CD4-positive, alpha-beta T cell treated with Interleukin-21 for 1 hour (primary cell): ENCODE measurements around the gene CBFA2T3.
"Not testable (repeated sequence)": the region's sequence is repeated elsewhere in the genome, so short reads cannot be mapped to it uniquely, and the experiment has no call there.

Experiments used
- DNase-seq: peaks from one replicate; pipeline ENCODE4 v3.0.0-alpha.2; 2020

Gene CBFA2T3

DNA sequence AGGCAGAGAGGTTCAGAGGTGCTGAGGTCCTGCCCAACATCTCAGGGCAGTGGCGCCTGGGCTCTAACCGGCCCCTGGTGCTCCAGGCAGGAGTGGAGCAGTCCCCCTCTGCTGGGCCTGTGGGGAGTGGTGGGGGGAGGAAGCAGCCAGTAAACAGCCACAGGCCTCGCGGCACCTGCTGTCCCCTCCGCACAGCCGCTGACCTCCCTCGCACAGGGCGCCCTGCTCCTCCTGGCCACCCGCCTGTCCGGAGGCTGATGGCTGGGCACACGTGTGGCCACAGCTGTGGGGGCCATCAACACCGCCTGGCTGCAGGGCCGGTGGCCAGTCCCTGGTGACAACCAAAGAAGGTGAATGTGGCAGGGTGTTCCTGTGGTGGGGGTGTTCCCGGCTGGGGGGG lies 73.7 kb downstream of the CBFA2T3 start:
- DNase-seq, result no peak

DNA sequence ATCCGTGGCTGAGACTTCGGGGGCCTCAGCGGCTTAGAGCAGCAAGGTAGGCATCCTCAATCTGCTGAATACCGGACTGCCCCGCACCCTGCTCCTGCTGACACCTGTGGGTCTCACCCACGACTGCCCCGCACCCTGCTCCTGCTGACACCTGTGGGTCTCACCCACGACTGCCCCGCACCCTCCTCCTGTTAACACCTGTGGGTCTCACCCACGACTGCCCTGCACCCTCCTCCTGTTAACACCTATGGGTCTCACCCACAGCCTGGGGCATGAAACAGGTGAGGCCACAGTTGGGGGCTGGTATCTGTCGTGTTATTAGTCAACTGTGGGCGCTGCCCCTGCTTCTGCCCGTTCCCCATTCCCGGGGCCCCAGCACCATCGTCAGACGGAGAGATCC lies 74.3 kb downstream of the CBFA2T3 start:
- no peak for DNase-seq

DNA sequence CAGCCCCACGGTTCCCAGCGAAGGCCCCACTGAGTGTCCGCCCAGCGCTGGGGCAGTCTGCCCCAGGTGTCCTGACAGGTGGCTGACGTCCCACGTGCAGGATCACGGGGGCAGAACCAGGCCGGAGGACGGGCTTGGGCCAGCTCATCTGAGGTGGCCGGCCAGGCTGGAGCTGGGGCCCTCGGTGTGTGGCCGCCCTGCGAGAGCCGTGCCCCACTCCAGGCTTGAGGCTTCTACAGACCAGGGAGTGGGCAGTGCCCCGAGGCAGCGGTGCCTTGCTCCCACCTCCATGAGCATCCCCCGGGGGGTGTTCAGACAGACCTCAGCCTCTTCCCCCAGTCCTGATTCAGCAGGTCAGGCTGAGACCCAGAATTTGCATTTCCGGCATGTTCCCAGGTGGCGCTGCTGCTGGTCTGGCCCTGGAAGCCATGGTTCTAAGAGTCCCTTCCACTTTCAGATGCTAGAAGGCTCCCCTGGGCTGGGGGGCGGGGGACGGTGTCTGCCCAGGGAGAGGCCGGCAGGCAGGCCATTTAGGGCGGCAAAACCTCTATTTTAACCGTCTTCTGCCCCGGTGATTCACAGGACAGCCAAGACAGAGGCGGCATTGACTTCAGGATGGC lies 75.2 kb downstream of the CBFA2T3 start:
- DNase-seq, result no peak

DNA sequence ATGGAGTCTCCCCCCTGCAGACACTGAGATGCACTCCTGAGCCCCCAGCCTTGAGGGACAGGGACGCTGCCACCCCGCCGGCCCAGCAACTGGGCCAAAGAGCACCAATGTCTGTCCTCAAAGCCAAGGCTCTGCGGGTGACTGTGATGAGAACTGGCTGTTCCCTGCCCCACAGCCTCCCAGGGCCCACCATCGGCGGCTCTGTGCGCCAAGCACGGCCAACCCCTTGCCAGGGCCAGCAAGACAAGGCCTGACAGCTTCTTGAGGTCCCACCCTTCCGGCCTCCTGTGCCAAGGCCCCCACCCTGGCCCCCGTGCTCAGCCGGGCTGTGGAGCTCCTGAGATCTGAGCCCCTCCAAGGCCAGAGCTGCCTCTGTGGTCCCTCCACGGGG lies 76.3 kb downstream of the CBFA2T3 start:
- DNase-seq, result no peak

DNA sequence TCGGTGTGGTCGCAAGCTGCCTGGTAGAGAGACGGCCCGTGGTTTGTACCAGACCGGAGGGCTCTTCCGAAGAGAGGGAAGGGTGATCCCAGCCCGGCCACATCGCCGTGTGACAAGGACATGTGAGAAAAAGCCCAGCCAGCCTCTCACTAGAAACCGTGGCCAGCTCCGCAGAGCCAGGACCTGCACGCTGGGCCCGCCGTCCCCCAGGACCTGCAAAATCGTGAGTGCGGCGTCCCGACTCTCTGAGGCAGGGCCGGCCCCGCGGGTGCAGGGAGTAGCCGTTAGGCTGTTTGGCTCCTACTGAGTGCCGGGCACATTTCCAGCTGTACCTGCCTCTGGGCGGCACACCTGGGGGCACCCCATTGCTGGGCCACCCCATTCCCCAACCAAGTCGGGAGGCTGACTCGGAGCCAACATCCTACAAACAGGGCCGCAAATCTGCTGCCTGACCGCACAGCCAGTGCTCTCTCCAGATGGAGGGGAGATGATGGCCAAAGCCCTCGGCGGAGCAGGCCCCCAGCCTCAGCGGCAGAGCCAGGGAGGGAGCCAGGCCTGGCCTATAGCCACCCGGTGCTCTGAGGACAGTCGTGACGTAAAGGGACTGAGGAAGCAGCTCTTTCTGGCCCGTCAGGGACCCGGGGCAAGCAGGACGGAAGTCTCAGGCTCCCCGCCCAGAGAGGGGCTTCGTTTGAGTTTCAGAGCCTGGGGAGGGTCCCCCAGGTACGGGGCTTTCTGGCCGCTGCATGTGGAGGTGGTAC lies 76.9 kb downstream of the CBFA2T3 start:
- no peak for DNase-seq

DNA sequence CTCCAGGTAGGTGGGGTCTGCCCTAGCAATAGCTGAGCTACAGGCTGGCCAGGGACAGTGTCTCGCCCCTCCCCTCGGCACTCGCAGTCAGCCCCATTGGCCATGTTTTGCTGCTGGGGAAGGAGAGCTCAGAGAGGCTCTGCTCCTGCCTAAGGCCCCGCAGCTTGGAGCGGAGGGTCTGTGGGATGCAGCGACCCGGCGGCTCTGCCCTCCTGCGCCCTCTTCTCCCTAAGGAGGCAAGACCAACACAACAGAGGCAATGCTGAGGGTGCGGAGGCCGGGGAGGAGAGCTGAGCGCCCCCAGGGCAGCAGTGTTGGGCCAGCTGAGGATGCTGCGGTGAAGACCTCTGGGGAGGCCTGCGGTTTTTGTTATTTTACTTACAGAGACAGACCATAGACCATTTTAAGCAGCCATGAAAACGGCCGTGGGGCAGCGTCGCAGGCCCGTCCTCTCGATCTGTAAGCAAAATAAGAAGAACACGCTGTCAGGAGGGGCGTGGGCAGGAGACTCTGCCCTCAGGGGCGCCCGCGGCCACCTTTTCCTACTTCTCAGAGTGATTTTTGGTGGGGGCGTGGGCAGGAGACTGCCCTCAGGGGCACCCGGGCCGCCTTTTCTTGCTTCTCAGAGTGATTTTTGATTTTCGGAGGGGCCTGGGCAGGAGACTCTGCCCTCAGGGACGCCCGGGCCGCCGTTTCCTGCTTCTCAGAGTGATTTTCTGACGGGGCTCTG lies 79.1 kb downstream of the CBFA2T3 start:
- no peak for DNase-seq

DNA sequence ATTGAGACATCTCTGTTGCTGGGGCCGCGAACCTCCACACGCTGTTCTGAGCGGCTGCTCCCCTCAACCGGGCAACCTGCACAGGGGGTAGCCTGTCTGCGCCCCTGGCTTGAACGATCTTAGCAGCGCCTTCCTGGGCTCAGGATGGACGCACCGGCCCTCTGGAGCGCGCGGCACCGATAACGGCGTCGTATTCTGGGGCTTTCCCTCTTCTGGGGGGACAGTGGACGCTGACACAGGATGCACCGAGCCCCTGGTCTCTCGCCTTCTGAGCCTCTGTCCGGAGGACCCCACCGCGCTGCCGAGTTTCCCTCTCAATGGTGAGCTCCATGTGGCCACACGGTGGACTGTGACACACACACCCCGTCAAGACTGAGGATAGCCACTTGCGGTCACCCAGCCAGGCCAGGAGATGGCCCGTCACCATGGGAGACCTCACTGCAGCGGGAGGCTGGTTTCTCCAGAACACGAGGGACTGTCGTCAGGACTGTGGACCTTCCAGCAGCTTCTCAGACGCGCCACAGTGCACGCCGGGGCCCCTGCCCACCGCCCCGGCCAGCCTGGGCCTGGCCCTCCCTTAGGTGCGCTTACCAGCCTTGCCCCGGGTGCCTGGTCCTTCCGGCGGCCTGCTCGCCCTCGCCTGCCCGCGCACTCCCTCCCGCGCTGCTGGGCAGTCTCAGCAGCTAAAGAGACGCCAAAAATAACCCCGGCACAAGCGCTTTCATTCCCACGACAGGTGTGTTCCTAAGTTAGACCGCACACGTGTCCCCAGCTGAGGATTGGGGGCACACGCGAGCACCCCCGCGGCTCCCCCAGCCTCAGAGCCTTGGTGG lies 80.6 kb downstream of the CBFA2T3 start:
- DNase-seq, result no peak

DNA sequence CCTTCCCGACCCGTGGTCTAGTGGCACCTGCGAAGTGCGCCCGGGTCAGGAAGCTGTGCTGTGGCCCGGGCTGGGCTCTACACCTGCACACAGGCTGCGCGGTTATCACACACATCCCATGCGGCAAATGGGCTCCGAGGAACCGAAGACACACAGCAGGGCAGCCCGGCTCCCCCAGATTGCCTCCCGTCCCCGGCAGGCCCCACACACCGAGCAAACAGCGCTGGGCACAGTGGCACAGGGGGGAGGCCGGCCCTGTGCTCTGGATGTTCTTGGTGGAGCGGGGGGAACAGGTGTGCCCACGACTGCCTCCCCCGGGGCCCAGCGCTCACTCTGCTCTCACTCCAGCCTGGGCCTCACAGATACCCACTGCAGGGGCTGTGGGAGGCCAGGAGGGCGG lies 81.7 kb downstream of the CBFA2T3 start:
- DNase-seq, result no peak

DNA sequence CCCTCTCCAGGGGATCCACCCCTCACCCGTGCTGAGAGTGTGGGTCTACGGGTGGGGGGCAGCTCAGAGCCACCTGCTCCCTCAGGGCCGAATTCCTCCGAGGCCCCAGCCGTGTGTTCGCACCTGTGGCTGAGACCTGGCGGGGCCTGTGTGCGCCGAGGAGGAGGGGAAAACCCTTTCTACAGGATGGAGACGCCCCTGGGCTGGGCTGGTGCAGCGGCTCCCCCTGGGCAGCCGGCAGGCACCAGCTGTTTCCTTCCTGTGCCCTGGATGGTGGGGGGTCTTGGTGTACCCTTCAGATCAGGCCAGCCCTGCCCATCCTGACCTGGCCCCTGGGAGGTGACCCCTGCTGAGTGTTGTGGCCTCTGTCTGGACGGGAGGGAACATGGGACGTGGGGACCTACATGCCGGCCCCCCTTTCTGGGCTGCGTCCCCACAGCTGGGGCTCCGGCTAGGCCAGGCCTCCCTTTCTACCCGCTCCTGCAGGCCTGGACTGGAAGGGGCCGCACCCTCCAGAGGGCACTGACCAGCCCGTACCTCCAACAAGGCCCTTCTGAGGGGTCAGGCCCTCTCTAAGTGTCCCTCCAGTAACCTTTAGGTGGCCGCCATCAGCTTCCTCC lies 82.2 kb downstream of the CBFA2T3 start:
- no peak for DNase-seq

DNA sequence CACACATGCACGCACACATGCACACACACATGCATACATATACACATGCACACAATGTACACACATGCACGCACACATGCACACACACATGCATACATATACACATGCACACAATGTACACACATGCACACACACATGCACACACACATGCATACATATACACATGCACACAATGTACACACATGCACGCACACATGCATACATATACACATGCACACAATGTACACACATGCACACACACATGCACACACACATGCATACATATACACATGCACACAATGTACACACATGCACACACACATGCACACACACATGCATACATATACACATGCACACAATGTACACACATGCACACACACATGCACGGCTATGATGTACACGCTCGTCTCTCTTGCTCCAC lies 82.7 kb downstream of the CBFA2T3 start:
- not testable (repeated sequence) for DNase-seq

DNA sequence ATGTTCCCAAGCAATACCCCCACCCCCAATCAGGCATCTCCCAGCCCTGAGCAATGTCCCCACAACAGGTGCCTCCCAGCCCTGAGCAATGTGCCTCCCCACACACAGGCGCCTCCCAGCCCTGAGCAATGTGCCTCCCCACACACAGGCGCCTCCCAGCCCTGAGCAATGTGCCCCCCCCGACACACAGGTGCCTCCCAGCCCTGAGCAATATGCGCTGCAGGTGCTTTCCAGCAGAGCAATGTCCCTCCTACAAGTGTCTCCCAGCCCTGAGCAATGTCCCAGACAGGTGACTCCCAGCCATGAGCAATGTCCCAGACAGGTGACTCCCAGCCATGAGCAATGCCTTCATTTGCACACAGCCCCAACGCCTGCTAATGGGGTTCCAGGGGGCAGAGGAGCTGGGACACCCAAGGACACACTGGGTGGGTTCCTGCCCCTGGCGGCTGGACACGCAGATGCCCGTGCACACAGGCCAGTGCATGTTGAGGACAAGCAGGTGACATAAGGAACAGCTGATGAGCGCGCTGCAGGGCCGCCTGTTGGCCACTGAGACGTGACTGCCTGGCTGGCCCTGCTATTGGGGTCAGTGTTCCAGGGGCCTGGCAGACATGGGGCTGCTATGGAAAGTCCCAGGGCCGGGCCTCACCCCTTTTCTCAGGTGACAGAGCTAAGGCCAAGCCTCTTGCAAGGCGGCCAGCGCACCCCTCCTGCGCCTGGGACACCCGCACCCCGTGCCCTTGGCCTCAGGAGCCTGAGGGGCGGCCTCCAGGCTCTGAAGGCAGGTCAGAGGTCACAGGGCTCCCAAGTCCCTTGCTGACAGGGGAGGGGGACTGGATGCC lies 83.7 kb downstream of the CBFA2T3 start:
- DNase-seq, result no peak

DNA sequence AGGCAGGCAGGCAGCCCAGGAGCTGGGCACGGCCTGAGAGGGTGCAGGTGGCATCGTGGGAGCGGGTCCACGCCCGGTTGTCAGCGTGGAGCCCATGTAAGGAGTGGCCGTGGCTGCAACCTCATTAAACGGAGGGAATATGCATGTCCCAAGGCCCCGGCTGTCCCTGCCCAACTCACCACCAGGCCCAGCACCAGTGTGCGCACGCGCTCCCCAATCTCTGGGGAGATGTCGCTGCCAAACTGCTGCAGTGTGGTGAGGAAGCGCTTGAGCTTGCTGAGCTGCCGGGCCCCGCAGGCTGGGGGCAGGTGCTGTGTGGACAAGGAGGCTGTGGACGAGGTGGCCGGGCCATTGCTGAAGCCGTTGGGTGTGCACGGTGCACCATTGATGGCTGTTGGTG lies 84.9 kb downstream of the CBFA2T3 start:
- DNase-seq, result no peak

DNA sequence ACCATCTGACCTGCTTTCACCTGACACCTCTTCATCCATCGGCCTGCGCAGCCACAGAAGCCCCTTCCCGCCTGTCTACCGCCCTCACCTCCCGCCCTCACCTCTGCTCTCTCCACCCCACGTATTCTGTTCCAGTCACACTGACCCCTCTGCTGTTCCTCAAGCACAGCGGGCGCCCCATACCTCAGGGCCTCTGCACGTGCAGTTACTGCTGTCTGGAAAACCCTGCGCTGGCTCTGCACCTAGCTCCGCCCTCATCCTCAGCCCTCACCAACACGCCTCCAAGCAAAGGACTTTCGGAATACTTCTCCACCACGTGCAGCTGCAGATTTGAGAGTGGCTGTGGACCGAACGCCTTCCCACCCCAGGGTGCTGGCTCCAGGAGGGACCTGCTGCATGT lies 85.9 kb downstream of the CBFA2T3 start:
- DNase-seq, result no peak

DNA sequence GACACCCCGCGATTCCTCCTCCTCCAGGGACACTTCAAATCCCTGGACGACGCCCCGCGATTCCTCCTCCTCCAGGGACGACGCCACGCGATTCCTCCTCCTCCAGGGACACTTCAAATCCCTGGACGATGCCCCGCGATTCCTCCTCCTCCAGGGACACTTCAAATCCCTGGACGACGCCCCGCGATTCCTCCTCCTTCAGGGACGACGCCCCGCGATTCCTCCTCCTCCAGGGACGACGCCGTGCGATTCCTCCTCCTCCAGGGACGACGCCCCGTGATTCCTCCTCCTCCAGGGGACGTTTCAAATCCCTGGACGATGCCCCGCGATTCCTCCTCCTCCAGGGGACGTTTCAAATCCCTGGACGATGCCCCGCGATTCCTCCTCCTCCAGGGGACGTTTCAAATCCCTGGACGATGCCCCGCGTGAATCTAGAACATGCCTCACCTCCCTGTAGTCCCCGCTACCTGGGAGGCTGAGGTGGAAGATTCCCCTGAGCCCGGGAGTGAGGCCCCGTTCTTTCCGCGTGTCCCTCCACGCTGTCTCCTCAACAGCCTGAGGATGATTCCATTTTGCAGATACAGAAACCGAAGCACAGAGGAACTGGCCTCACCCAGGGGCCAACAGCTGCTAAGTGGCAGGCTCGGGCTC lies 87.2 kb downstream of the CBFA2T3 start:
- not testable (repeated sequence) for DNase-seq

DNA sequence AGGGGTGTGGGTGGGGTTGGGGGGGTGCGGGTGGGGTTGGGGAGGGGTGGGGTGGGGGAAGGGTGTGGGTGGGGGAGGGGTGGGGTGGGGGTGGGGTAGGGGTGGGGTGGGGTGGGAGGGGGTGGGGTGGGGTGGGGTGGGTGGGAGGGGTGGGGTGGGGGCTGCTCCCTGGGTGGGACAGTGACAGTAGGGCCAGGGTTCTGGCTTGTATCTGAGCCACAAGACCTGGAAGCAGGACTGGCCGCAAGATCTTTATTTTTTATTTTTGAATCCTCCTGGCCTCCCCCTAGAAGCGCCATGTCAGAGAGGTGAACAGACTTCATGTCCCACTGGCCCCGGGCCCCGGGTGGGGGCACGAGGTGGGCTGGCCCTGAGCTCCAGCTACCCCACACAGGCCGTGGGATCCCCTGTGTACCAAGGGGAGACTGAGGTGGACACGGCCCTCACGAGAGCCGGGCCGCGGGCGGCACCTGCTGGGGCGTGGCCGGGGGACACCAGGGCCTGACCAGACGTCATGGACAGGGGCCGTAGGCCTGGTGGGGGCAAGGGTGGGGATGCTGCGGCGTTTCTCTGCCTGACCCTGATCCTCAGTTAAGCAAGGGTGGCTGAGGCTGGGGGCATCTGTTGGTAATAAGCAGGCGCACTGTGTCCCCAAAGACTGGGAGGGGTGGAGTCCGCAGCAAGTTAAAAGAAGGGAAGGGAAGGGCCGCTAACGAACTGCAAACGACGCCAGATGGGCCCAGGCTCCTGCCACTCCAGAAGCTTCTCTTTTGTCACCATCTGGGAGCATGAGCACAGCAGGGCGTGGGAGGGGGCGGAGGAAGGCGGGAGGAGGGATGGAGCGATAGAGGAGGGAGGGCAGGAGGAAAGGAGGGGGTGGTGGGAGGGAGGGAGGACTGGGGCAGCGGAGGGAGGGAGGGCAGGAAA lies 88.3 kb downstream of the CBFA2T3 start:
- no peak for DNase-seq

DNA sequence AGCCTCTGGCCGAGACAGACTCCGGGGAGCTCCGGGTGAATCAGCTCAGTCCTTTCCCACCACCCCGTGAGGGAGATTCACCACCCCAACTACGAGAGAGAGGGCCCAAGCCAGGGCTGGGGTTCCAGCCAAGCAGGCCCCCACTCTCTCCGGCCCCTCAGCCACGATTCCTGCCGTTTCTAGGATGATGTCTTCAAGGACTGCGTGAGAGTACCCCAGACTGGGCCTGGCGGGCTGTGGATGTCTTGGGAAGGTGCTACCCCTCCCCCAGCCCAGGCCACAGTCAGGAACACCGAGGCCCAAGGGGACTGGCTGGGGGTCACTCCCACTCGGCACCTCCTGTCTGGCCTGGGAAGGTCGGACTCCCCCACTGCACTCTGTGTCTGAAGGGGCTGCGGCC lies 89.0 kb downstream of the CBFA2T3 start:
- DNase-seq, result no peak

DNA sequence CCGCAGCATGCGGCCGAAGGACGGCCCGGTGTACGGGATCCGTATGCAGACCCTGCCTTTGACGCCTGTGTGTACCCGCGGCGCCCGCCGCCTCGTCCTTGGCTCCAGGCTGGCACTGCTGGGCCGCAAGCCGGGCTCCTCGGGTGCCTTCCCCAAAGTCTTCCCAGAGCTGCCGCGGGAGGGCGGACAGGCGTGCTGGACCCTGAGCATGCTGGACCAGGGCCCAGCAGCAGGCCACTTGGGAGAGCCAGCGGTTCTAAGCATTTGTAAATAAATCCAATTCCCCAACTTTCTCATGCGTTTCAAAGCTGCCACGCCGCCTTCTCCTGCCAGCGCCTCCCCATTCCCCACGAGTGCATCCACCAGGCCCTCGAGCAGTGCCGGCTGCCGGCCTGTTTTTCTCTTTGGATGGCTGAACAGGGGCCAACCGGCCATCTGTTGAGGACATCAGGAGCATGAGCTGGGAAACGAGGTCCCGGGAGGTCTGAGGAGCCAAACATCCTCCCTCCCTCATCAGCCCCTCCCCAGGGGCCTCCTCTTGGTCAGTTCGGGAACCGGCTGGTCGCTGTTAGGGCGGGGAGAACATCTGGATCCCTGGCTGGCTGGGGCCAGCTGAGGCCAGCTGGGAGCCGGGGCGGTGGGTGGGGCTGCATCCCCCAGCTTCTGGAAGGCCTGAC lies 90.0 kb downstream of the CBFA2T3 start:
- no peak for DNase-seq

DNA sequence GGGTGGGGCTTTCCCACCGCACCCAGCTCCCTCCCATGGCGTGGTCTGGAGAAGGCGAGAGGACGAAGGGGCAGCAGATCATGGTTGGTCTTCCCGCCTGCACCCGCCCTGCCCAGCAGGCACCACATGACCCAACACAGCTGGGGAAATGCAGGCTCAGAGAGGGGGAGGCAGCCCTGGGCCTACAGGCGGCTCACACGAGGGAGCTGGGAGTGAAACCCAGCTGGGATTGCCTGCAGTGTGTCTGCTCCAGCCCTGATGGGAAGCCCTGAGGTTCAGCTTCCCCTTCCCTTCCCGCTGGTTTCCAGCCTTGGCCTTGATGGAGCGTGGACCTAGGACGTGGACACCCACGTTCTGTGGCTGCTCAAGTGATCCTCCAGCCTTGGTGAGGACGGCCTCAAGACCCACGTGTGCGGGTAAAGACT lies 90.6 kb downstream of the CBFA2T3 start:
- DNase-seq, result no peak

DNA sequence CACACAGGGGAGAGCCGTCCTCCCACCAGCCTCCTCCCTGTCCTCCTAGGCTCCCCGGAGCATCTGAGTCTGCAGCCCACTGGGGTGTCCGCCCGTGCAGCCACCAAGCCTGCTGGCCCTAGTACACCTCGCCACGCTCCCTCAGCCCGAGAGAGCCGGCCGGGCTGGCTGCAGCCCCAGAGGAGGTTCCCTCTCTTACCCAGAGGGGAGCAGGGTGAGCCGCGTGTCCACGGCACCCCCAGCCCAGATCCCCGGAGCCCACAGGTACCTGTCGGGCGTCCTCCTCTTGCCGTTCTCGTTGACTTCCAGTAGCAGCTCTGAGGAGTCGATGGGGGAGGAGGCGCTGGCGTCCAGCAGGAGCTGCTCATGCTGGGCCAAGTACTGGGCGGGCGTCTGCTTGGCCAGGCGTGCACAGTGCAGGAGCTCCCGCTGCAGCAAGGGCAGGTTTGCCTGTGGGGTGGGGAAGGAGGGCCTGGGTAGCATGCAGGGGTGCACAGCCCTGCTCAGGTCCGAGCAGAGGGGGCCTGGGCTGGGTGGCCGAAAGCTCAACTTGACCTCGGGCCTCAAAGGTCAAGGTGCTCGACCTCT lies 91.2 kb downstream of the CBFA2T3 start:
- no peak for DNase-seq
